NCI-H1048 (cell line): ENCODE measurements around the gene SEC23B.

ENCODE experiments used
- DNase-seq: peaks from one replicate; lab custom pipeline; 2025; lab: John Stamatoyannopoulos, UW

SEC23B gene

GRCh38 chr20:18588574-18588933 is 80.8 kb downstream of the SEC23B start:
- DNase-seq, result no peak

- no peak for DNase-seq
These were observed 82.4 kb downstream of the SEC23B start for GRCh38 chr20:18589941-18590674.

- DNase-seq, result no peak
These were observed 88.5 kb downstream of the SEC23B start for GRCh38 chr20:18596270-18596669.

GRCh38 chr20:18609741-18610140 is 102.0 kb downstream of the SEC23B start:
- no peak for DNase-seq
